Inflammatory macrophage treated with lipopolysaccharide for 4 hours (primary cell): ENCODE results near the gene KIF22.
A peak's percentile ranks its signal among the peaks of the same experiment; 100 is the strongest.
"Not testable (repeated sequence)": the region's sequence is repeated elsewhere in the genome, so short reads cannot be mapped to it uniquely, and the experiment has no call there.

Experiments used
- DNase-seq: peaks from one replicate; pipeline ENCODE4 v3.0.0-alpha.2; 2020

Gene KIF22

GRCh38 chr16:29767062-29767461 is 23.5 kb upstream of the KIF22 start:
- DNase-seq = no peak

DNA sequence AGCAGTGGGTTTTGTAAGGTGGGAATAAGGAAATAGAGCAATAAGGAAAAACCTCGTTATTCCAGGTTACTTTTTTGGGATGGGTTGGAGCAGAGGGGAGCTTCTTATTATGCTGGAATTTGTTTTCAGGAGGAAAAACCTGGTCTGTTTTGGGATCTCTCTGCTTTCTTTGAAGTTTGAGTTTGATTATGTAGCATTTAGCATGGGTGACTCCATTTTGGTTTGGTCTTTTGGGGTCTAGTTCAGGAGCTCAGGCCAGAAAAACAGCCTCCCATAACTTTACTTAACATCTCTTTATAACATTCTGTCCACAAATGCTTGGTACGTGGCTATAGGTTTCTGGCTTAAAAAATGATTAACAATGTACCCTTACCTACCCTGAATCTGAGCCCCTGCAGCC is 21.0 kb upstream of the KIF22 start:
- DNase-seq = no peak

- no peak for DNase-seq
Measured at GRCh38 chr16:29770250-29770929, 20.2 kb upstream of the KIF22 start.

DNA sequence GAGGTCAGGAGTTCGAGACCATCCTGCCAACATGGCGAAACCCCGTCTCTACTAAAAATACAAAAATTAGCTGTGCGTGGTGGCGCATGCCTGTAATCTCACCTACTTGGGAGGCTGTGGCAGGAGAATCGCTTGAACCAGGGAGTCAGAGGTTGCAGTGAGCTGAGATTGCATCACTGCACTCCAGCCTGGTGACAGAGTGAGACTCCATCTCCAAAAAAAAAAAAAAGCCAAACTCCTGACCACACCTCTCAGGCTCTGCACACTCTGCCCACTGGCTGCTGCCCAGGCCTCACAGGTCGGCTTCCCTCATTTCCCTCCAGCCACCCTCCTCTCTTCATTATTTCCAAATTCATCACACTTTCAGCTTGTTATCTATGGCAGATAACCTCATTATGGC is 18.2 kb upstream of the KIF22 start:
- DNase-seq = not testable (repeated sequence)

DNA sequence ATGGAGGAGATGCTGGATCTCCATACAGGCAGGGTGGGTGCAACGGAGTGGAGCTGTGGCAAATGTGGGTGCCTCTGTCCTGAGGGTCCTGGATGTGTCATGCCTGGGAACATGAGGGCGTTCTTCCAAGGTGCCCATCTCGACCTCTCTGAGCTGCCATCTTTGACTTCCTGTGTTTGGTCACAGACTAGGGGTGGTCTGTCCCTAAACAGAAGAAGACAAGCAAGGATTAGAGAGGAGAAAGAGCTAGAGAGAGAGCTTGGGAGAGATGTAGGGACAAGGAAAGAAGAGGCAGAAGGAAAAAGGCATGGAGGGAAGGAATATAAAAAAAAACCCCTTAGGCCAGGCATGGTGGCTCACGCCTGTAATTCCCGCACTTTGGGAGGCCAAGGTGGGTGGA is 15.8 kb upstream of the KIF22 start:
- DNase-seq = no peak

DNA sequence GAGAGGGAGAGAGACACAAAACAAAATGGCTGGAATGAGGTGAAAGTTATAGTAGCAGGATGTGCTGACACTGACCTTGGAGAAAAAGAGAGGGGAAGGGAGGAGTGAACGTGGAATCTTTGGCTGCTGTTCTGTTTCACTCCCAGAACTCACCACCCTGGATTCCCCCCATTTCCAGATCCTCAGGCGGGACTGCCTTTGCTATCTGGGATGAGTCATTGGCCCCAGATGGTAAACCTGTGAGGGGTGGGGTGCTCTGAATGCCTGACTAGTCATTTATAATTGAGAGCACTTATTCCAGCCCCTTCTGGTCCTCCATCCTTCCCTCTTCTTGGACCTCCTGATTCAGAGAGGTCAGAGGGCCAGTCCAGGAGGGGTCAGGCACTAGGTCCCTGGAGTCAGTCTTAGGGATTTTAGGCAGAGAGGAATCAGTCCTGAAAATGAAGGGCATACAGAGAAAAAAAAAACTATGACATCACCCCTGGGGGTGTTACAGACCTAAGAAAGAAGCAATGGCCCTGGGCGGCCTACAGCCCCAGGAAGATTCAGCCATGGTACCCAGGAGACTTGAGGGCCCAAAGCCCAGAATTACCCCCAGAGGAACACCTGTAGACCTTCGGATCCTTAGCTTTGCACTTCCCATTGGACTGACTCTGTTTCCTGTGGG is 14.7 kb upstream of the KIF22 start:
- DNase-seq = no peak

- no peak for DNase-seq
Measured at GRCh38 chr16:29777576-29778350, 12.8 kb upstream of the KIF22 start, which contains the start of gene ZG16. TSS of gene ZG16 (plus strand) at chr16:29778256. CDS start at chr16:29779267, 1,011 bp downstream.

DNA sequence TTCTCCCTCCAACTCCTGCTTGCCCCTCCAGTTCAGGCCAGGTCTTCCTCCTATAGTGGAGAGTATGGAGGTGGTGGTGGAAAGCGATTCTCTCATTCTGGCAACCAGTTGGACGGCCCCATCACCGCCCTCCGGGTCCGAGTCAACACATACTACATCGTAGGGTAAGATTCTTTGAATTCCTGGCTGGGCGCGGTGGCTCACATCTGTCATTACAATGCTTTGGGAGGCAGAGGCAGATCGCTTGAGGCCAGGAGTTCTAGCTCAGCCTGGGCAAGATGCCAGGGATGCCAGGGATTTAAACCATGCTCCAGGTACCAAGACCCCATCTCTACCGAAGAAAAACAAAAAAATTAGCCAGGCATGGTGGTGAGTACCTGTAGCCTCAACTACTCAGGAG is 11.1 kb upstream of the KIF22 start:
- DNase-seq = no peak

DNA sequence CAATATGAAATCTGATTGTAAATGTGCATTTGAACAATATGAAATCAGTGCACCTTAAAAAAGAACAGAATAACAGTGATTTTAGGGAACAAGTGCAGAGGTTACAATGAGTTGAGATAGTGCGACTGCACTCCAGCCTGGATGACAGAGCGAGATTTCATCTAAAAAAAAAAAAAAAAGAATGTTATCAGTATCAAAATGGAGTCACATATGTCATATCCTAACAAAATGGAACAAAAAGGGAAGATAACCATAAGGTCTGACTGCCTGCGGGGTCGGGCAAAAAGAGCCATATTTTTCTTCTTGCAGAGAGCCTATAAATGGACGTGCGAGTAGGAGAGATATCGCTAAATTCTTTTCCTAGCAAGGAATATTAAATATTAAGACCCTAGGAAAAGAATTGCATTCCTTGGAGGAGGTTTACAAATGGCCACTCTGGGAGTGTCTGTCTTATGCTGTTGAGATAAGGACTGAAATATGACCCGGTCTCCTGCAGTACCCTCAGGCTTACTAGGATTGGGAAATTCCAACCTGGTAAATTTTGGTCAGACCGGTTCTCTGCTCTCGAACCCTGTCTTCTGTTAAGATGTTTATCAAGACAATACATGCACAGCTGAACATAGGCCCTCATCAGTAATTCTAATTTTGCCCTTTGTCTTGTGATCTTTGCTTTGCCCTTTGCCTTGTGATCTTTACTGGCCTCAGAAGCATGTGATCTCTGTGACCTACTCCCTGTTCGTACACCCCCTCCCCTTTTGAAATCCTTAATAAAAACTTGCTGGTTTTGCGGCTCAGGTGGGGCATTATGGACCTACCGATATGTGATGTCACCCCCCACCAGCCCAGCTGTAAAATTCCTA is 7.2 kb upstream of the KIF22 start:
- not testable (repeated sequence) for DNase-seq

DNA sequence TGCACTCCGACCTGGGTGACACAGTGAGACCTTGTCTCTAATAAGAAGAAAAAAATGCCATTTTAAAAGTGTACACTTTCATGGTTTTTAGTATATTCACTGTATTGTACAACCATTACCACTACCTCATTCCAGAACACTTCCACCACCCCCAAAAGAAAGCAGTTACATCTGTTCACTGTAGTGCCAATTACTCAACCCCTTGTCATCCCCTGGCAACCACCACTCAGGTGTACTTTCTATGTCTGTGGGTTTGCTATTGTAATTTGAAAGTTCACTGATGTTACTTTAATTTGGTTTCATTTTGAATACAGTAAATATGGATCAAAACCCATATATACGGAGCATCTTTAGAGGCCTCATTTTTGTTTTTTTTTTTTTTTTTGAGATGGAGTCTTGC is 6.4 kb upstream of the KIF22 start:
- DNase-seq = no peak

GRCh38 chr16:29784901-29785500 is 5.5 kb upstream of the KIF22 start:
- peak; percentile 73 for DNase-seq

DNA sequence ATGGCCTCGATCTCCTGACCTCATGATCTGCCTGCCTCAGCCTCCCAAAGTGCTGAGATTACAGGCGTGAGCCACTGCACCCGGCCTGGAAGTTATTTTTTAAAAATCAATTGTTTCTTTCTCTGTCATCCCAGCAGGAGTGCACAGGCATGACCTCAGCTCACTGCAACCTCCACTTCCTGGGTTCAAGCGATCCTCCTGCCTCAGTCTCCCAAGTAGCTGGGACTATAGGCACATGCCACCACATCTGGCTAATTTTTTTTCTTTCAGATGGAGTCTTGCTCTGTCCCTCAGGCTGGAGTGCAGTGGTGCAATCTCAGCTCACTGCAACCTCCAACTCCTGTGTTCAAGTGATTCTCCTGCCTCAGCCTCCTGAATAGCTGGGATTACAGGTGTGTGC is 3.4 kb upstream of the KIF22 start:
- DNase-seq = not testable (repeated sequence)

- no peak for DNase-seq
Measured at GRCh38 chr16:29789775-29790182, 772 bp upstream of the KIF22 start.

- DNase-seq = no peak
Measured at GRCh38 chr16:29790949-29791844, 646 bp downstream of the KIF22 start.

GRCh38 chr16:29791845-29792807 is 1.6 kb downstream of the KIF22 start:
- DNase-seq = no peak

DNA sequence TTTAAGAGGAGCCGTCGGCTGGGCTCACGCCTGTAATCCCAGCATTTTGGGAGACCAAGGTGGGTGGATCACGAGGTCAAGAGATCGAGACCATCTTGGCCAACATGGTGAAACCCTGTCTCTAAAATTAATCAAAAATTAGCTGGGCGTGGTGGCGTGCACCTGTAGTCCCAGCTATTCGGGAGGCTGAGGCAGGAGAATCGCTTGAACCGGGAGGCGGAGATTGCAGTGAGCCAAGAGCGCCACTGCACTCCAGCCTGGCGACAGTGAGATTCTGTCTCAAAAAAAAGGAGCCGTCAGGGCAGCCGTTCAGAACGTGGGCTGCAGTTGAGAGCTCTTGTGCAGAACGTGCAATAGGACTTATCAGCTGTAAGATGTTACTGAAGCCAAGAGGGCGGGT is 2.6 kb downstream of the KIF22 start:
- not testable (repeated sequence) for DNase-seq

DNA sequence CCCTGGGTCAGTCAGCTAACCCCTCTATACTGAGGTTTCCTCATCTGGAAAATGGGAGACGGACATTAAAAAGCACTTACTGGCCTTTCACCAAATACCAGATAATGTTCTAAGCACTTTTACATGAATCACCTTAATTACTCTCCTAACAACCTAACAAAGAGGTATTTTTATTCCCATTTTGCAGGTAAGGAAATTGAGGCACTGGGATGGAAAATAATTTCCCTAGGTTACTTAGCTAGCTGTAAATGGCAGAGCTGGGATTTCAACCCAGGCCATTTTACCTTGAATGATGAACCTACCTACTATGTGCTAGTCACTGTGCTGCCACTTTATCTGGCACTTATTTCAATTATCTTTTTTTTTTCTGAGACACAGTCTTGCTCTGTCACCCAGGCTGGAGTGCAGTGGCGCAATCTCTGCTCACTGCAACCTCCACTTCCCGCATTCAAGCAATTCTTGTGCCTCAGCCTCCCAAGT is 3.7 kb downstream of the KIF22 start:
- DNase-seq = no peak

DNA sequence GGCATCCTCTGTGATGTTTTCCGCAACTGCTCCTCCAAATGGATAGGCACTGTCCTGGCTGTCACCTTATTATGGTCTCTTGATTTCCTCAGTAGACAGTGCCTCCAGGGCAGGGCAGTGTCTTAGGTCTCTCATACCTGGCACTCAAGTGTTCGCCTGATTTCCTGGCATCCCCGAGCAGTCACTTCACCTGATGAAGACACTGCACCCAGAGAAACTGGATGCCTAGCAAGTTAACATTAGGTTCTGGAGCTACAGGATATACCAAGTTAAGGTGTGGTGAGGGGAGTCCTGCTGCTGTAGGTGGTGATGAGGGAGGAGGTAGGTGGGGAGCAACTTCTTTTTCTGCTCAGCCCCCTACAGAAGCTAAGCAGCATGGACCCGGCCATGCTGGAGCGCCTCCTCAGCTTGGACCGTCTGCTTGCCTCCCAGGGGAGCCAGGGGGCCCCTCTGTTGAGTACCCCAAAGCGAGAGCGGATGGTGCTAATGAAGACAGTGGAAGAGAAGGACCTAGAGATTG is 11.9 kb downstream of the KIF22 start:
- no peak for DNase-seq

- no peak for DNase-seq
Measured at GRCh38 chr16:29804020-29804419, 13.5 kb downstream of the KIF22 start.
